Natural killer cell (primary cell): ENCODE data around the gene MAP3K9. TPM values are rescaled to one million over a fixed set of nuclear protein-coding genes. Genes with fewer than 3 reads are reported as not detected.

ENCODE experiments used
- ATAC-seq, 3 donors: fragments of 150-1000 bp in 2 of 3; fragments of 200-7000 bp in 1 of 3; cut with Tn5 transposase; 1 replicate in 1 of 3; 2 replicates in 2 of 3; pipeline ENCODE4 v1.10.0; 2021; ENCODE audit warnings: mild to moderate bottlenecking in 2 of 3, moderate library complexity in 2 of 3
- DNase-seq, 2 donors: peaks; one replicate each; pipeline versions ENCODE4 v3.0.0 to v3.0.0-alpha.2; 2013 to 2021; ENCODE audit warnings: mixed read lengths in 1 of 2
- H3K27ac ChIP-seq: one replicate; pipeline ENCODE4 v1.5.1; 2013; ENCODE audit warnings: mild to moderate bottlenecking, low read length
- H3K27me3 ChIP-seq: one replicate; pipeline ENCODE4 v1.6.1; 2013; ENCODE audit warnings: low read length; ENCODE audit not compliant: control insufficient read depth, insufficient read depth
- H3K36me3 ChIP-seq: one replicate; pipeline ENCODE4 v1.6.1; 2013; ENCODE audit warnings: low read length; ENCODE audit not compliant: control insufficient read depth, insufficient read depth
- H3K4me1 ChIP-seq: one replicate; pipeline ENCODE4 v1.6.1; 2013; ENCODE audit warnings: low read length; ENCODE audit not compliant: control insufficient read depth, insufficient read depth
- H3K4me3 ChIP-seq: one replicate; pipeline ENCODE4 v1.5.1; 2013; ENCODE audit warnings: low read length
- H3K9me3 ChIP-seq: one replicate; pipeline ENCODE4 v1.6.1; 2013; ENCODE audit warnings: low read length; ENCODE audit not compliant: control insufficient read depth, insufficient read depth
- H3K27ac Mint-ChIP-seq, 2 donors: one replicate each; pipeline ENCODE4 v1.8.0; 2022; ENCODE audit warnings: mild to moderate bottlenecking in 2 of 2, mixed read lengths in 2 of 2, moderate library complexity in 1 of 2
- H3K27me3 Mint-ChIP-seq, 2 donors: one replicate each; pipeline ENCODE4 v1.8.0; 2022; ENCODE audit warnings: low read depth in 2 of 2, mixed read lengths in 2 of 2
- H3K36me3 Mint-ChIP-seq: one replicate; pipeline ENCODE4 v1.8.0; 2022; ENCODE audit warnings: mixed read lengths
- H3K4me1 Mint-ChIP-seq, 2 donors: one replicate each; pipeline ENCODE4 v1.8.0; 2022; ENCODE audit warnings: mixed read lengths in 2 of 2
- H3K4me3 Mint-ChIP-seq: one replicate; pipeline ENCODE4 v1.8.0; 2022; ENCODE audit warnings: mild to moderate bottlenecking, moderate library complexity, mixed read lengths
- H3K9me3 Mint-ChIP-seq, 2 donors: one replicate each; pipeline ENCODE4 v1.8.0; 2022; ENCODE audit warnings: mixed read lengths in 2 of 2
- WGBS: methylation state at CpG from one replicate; pipeline ENCODE4 v1.1.7; 2013; ENCODE audit warnings: missing lambda C conversion rate; ENCODE audit not compliant: insufficient coverage; 5-methylcytosine and 5-hydroxymethylcytosine counted together
- intact Hi-C: fragments of 100-400 bp; cut with micrococcal nuclease; formaldehyde crosslinking; loops from one replicate; pipeline ENCODE4 v1.14.2; 2022
- total RNA-seq, 4 donors: library from RNA; stranded (reverse); fragments of 120-200 nt in 1 of 4; gene quantifications; one replicate each; pipeline versions ENCODE4 v1.2.3 to v1.2.4, GENCODE V29; 2013 to 2022
- TF ChIP-seq, protein P1 (sequence below): fragments of 200-600 bp; IDR thresholded peaks from one replicate; pipeline ENCODE4 v1.8.0; 2022; ENCODE audit warnings: antibody characterized with exemption

MAP3K9 gene
- total RNA-seq, 3 donors from 2014 or later (not counting 1 experiment from before 2014, with no cell fraction given), result 3.6 to 7.9 (median 3.8) TPM

DNA sequence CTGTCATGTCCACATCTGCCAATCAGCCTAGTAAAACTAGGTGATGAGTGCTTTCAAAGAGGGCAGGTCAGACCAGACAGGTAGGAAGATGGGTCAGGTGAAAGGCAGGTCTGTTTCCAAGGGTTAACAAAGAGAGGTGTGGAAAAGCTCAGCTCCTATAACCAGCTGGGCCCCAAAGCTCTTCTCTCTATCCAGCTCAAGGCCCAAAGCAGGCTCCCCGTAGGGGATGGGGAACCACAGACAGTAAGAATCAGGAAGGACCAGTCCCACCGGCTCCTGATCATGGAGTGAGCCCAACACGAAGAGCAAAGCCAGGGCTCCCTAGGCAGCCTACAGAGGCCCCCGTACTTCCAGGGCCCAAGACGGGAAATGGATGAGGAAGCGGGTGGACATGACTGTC is 84.4 kb downstream of the MAP3K9 start:
- 84% methylated on average over 6 of the region's 6 CpGs for WGBS
- intact Hi-C loops, result no loop called here
- no peak for DNase-seq
- Mint-ChIP-seq H3K27ac (no peak overlapping the region), H3K27me3 (no peaks in the 10 kb centered on the region), H3K4me3 (no peak overlapping the region), H3K4me1 (no peaks in the 10 kb centered on the region), H3K9me3 (no peaks in the 10 kb centered on the region), H3K36me3 (no peaks in the 10 kb centered on the region)
- no peaks in the 10 kb centered on the region for H3K9me3 ChIP-seq
- H3K27me3 ChIP-seq, result no peaks in the 10 kb centered on the region
- no peak overlapping the region for H3K4me3 ChIP-seq
- no peaks in the 10 kb centered on the region for H3K36me3 ChIP-seq
- no peak overlapping the region for H3K27ac ChIP-seq
- no peak for ATAC-seq
- H3K4me1 ChIP-seq, result no peaks in the 10 kb centered on the region
- TF ChIP-seq, protein P1, sequence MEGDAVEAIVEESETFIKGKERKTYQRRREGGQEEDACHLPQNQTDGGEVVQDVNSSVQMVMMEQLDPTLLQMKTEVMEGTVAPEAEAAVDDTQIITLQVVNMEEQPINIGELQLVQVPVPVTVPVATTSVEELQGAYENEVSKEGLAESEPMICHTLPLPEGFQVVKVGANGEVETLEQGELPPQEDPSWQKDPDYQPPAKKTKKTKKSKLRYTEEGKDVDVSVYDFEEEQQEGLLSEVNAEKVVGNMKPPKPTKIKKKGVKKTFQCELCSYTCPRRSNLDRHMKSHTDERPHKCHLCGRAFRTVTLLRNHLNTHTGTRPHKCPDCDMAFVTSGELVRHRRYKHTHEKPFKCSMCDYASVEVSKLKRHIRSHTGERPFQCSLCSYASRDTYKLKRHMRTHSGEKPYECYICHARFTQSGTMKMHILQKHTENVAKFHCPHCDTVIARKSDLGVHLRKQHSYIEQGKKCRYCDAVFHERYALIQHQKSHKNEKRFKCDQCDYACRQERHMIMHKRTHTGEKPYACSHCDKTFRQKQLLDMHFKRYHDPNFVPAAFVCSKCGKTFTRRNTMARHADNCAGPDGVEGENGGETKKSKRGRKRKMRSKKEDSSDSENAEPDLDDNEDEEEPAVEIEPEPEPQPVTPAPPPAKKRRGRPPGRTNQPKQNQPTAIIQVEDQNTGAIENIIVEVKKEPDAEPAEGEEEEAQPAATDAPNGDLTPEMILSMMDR, result no peak

DNA sequence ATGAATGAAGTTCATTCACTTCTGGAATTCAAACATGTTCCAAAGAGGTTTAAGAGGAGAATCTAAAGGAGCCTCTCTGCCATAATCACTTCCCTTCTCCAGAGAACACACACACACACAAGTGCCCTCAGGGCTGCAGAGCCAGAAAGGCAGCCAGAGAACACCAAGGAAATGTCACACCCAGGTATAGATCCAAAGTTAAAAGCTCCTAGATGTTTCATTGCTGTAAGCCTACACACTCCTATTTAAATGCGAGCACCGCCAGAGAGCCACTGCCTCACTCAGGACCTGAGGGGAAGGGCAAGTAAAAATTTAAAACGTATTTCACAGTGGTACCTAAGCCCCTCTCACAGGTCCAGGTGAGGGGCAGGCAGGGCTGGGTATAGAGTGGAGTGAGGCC is 85.2 kb downstream of the MAP3K9 start:
- TF ChIP-seq, protein P1, result no peak
- no peak overlapping the region for H3K27ac Mint-ChIP-seq

DNA sequence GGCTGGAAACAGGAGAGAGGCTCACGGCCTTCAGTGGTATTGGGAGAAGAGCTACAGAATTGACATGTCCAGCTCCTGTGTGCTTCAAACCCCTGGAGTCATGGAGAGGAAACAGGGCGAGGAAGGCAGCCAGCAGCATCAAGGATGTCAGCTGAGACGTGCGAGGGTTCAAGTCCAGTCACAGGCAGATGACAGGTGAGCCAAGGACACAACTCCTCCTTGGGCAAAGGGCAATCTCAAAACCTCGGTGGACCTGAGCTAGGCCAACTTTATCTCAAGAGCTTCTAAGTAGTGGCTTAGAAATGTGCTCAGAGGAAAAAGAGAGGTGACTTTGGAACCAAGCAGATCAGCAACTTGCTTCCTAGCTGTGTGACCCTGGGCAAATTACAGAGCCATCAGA is 86.0 kb downstream of the MAP3K9 start:
- TF ChIP-seq, protein P1, result no peak
- H3K4me3 ChIP-seq, result no peak overlapping the region
- H3K4me1 ChIP-seq, result no peaks in the 10 kb centered on the region
- no peaks in the 10 kb centered on the region for H3K36me3 ChIP-seq
- ATAC-seq (no peak), DNase-seq (no peak)
- H3K27me3 ChIP-seq, result no peaks in the 10 kb centered on the region
- intact Hi-C loops, result no loop called here
- no peaks in the 10 kb centered on the region for H3K9me3 ChIP-seq
- Mint-ChIP-seq H3K4me1 (no peaks in the 10 kb centered on the region), H3K27me3 (no peaks in the 10 kb centered on the region), H3K27ac (no peak overlapping the region), H3K36me3 (no peaks in the 10 kb centered on the region), H3K4me3 (no peak overlapping the region), H3K9me3 (no peaks in the 10 kb centered on the region)
- 91% methylated on average over 5 of the region's 5 CpGs for WGBS
- no peak overlapping the region for H3K27ac ChIP-seq

More for the DNA sequence above, 85.2 kb downstream of the MAP3K9 start:
- H3K27me3 ChIP-seq, result no peaks in the 10 kb centered on the region
- H3K4me3 ChIP-seq, result no peak overlapping the region
- ATAC-seq, result no peak
- H3K4me3 Mint-ChIP-seq, result no peak overlapping the region
- no peaks in the 10 kb centered on the region for H3K27me3 Mint-ChIP-seq
- intact Hi-C loops, result no loop called here
- no peaks in the 10 kb centered on the region for H3K4me1 ChIP-seq
- H3K9me3 ChIP-seq, result no peaks in the 10 kb centered on the region
- WGBS, result 81% methylated on average over 3 of the region's 3 CpGs
- no peaks in the 10 kb centered on the region for H3K4me1 Mint-ChIP-seq
- no peak for DNase-seq
- H3K36me3 ChIP-seq, result no peaks in the 10 kb centered on the region
- no peak overlapping the region for H3K27ac ChIP-seq
- no peaks in the 10 kb centered on the region for H3K9me3 Mint-ChIP-seq
- H3K36me3 Mint-ChIP-seq, result no peaks in the 10 kb centered on the region

DNA sequence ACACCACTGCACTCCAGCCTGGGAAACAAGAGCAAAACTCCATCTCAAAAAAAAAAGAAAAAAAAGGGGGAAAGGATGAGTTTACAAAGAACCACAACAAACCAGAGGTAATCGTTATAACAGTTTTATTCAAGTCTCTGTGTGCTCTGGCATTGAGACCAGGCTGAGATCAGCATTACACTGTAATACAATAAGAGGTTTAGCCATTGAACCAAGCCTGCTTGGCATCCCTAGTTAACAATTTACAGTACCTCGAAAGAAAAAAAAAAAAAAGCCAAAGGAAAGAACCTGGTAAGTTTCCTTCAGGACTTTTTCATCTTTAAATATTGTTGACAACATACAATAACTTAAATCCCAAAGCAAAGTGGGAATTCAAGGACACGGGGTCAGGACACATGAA is 86.9 kb downstream of the MAP3K9 start:
- Histone ChIP-seq H3K27me3 (no peaks in the 10 kb centered on the region), H3K36me3 (no peaks in the 10 kb centered on the region), H3K27ac (no peak overlapping the region), H3K4me1 (no peaks in the 10 kb centered on the region), H3K4me3 (no peak overlapping the region), H3K9me3 (no peaks in the 10 kb centered on the region)
- Mint-ChIP-seq H3K4me3 (no peak overlapping the region), H3K27ac (no peak overlapping the region), H3K27me3 (peaks cover 0 to under 1% of the 10 kb centered on the region in 2 donors), H3K4me1 (no peaks in the 10 kb centered on the region), H3K9me3 (no peaks in the 10 kb centered on the region), H3K36me3 (no peaks in the 10 kb centered on the region)
- ATAC-seq, result no peak
- DNase-seq, result no peak
- TF ChIP-seq, protein P1, result no peak
- WGBS, result 94% methylated on average over 2 of the region's 3 CpGs
- intact Hi-C loops, result no loop called here
